ENCODE measurements around the gene DCAF15. TPM values are rescaled to one million over a fixed set of nuclear protein-coding genes. Genes with fewer than 3 reads are reported as not detected.

The DCAF15 gene
- polyA plus RNA-seq: 5.3 TPM in 1 of 2 replicates, not detected in the other

GRCh38 chr19:13952154-13952930, at the start of gene DCAF15:
TSS of gene DCAF15 (plus strand) at chr19:13952509. CDS start at chr19:13952513, 4 bp downstream.

DNA sequence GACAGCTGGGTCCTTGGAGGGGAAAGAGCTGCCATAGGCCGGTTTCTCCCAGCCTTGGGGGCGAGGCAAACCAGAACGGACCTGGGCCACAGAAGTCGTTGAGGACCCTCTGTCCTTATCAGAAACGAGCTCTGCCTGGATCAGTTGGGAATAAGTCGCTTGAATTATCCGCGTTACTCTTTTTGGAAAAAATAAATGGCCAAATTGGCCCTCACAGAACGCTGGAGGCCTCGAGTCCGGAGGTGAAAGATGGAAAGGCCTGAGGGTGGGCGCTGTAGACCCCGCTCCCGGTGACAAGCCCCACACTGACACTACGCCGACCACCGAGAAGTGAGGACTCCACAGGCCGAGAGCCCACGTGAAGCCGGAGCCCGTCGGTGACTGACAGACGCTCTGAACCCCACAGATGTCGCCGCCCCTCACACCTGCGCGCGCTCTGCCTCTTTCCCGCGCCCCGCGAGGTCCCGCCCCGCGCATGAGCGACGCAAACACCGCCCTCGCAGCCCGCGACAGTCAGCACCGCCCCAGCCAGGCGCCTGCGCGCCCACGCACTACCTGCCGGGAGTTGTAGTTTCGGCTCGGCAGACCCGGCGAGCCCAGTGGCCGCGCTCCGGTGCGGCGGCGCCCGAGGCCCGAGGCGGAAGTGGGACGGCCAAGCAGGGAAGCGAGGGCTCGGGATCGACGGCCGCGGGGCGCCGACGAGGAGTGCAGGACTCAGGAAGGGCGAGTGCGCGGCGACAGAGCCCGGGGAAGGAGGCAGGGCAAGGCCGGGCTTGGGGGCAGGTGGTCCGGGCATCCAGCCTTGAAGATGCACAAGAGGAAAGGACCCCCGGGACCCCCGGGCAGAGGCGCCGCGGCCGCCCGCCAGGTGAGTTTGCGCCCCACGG, 46.4 kb upstream of the DCAF15 start, which contains the start of the genes BRME1 and CC2D1A:
TSS of gene BRME1 (minus strand) at position 484 of the 887 bp plus-strand sequence. CDS start 1,225 bp downstream, outside the sequence.
TSS of gene CC2D1A (plus strand) at position 568 of the 887 bp plus-strand sequence. CDS start at position 809, 241 bp downstream.

GRCh38 chr19:13938301-13939064, 13.8 kb upstream of the DCAF15 start, which contains the start of gene PODNL1:
TSS of gene PODNL1 (minus strand) at chr19:13938417. CDS start at chr19:13938181, 236 bp downstream.

DNA sequence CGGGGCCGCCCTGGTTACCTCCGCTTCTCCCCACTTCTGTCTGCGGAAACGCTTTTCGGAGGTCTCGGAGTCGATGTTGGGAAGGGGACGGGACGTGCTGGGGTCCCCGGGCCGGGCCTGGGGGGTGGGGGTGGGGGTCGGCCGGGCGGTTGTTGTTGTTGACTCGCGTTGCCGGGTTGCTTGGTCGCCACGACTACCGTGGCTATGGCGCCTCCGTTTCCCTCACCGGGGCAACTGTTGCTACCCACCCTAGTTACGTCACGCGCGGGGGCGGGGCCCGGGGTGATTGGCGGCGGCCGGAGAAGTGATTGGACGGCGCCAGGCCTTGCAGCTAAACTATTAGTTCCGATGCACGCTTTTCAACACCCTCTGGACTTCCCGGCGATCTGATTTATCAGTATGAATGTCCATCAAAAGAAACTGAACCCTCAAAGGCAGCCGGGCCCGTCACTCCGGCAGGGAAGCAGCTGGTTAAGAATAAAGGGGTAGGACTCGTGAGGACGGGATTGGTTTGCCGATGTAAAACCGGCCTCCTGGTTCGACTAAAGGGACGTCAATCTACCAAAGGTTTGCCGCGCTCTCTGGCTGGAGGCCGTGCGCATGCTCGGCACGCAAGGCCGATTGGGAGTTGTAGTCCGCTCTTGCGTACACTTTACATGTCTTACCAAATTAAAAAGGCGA, 53.9 kb downstream of the DCAF15 start, which contains the start of gene RFX1:
TSS of gene RFX1 (minus strand) at position 236 of the 681 bp plus-strand sequence. CDS start 12,477 bp downstream, outside the sequence.

Other genes with a start within 250 kb of the DCAF15 start
- 0.34 and 0.66 TPM in 2 replicates for gene MRI1, start 188.0 kb upstream of the DCAF15 start, polyA plus RNA-seq
- 364 and 396 TPM in 2 replicates for gene C19orf53, start 178.1 kb upstream of the DCAF15 start, polyA plus RNA-seq
- gene ZSWIM4, start 157.1 kb upstream of the DCAF15 start, polyA plus RNA-seq: 0.35 and 0.85 TPM in 2 replicates
- 2.2 TPM in 1 of 2 replicates, not detected in the other for gene NANOS3, start 75.4 kb upstream of the DCAF15 start, polyA plus RNA-seq
- gene BRME1, start 46.4 kb upstream of the DCAF15 start, polyA plus RNA-seq: 0.20 TPM in 1 of 2 replicates, not detected in the other
- 1.1 and 3.0 TPM in 2 replicates for gene CC2D1A, start 46.3 kb upstream of the DCAF15 start, polyA plus RNA-seq
- not detected in 2 replicates for gene PODNL1, start 14.1 kb upstream of the DCAF15 start, polyA plus RNA-seq
- 0.35 and 0.52 TPM in 2 replicates for gene RFX1, start 53.8 kb downstream of the DCAF15 start, polyA plus RNA-seq
- gene RLN3, start 75.6 kb downstream of the DCAF15 start, polyA plus RNA-seq: not detected in 2 replicates
- gene IL27RA, start 79.3 kb downstream of the DCAF15 start, polyA plus RNA-seq: 0.99 TPM in 1 of 2 replicates, not detected in the other
- 0.13 TPM in 1 of 2 replicates, not detected in the other for gene PALM3, start 109.6 kb downstream of the DCAF15 start, polyA plus RNA-seq
- 3.4 and 6.2 TPM in 2 replicates for gene MISP3, start 120.3 kb downstream of the DCAF15 start, polyA plus RNA-seq
- gene C19orf67, start 133.3 kb downstream of the DCAF15 start, polyA plus RNA-seq: not detected in 2 replicates
- 3.1 and 6.4 TPM in 2 replicates for gene SAMD1, start 138.2 kb downstream of the DCAF15 start, polyA plus RNA-seq
- 3.5 and 5.8 TPM in 2 replicates for gene PRKACA, start 165.3 kb downstream of the DCAF15 start, polyA plus RNA-seq
- not detected in 2 replicates for gene ASF1B, start 184.1 kb downstream of the DCAF15 start, polyA plus RNA-seq

All from Purkinje cell (primary cell).